Activated CD8-positive, alpha-beta memory T cell treated with anti-CD3 and anti-CD28 coated beads, Interleukin-2, amount 50 U/mL, for 48 hours (primary cell): ENCODE results near the gene CFHR1.
"Not testable (repeated sequence)": the region's sequence is repeated elsewhere in the genome, so short reads cannot be mapped to it uniquely, and the experiment has no call there.

ENCODE experiments used
- DNase-seq: peaks from one replicate; pipeline ENCODE4 v3.0.0-alpha.2; 2020

CFHR1 gene

GRCh38 chr1:196819531-196819930 lies at the start of gene CFHR1:
CFHR1 (plus strand) TSS chr1:196819731; CDS start chr1:196819845, 114 bp downstream.
- not testable (repeated sequence) for DNase-seq

DNA sequence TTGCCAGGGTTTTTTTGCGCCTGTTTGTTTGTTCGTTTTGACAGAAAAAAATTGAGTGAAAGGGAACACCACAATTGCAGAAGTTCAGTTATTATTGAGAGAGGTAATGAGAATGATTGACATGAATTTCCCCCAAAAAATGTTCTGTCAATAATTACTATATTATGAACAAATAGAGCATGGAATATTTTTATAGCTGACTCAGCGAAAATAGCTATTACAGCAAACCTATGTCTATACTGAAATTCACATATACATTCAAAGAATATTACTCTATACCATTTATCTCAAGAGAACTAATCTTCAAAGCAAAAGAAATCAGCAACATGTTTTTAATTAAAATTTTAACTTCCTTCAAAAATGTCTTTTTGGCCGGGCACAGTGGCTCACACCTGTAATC lies 49.7 kb upstream of the CFHR1 start:
- not testable (repeated sequence) for DNase-seq

DNA sequence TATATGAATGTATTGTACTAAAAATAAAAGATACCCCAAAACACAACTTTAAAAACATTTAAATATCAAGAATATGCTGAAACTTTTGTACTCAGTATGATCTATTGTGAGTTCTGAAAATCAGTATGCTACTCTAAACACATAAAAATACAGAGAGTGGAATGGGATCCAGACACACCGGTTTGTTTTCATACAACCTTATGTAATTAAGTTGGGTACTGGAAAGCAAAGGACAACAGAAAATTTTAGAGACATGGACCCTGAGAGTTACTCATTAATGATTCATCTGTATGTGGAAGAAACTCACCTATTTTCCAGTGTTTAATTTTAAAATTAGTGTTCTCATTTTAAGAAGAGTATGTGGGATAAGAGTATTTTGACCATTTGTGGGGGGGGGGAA lies 45.8 kb upstream of the CFHR1 start:
- no peak for DNase-seq

DNA sequence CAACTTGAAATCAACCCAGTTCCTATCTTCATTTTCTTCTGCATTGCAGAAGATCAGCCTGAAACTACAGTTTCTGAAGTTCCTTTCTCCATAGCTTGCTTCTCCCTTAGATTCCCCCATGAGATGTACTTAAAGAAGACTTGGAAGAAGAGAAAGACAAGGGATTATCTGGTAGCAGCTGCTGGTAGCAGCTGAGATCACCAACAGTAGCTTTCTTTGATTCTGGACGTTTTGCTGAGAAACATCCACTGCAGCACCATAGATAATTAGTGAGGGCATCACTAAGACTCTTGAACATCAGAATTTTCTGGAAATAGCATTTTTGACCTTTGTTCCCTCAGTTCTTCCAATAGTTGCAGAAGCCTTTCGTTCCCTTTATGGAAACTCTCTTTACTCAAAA lies 45.4 kb upstream of the CFHR1 start:
- DNase-seq: no peak

DNA sequence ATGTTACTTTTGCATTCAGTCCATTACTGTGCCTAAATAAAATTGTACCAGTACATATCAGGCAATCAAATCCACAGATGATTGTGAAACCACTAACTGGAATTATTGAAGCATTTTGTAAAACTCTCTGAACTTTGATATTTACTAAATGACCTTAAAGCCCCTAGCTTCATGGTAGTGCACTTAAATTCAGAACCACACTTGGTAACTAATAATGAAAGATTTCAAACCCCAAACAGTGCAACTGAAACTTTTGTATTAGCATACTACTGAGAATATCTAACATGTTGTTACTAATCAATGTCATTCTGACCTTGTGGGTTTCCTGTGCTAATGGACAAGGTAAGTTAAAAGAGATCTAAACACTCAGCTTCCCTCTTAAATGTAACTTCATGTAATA lies 44.9 kb upstream of the CFHR1 start, which contains the start of gene CFHR3:
CFHR3 (plus strand) TSS at position 238 of the 400 bp plus-strand sequence; CDS start at position 285, 47 bp downstream.
- DNase-seq: no peak

DNA sequence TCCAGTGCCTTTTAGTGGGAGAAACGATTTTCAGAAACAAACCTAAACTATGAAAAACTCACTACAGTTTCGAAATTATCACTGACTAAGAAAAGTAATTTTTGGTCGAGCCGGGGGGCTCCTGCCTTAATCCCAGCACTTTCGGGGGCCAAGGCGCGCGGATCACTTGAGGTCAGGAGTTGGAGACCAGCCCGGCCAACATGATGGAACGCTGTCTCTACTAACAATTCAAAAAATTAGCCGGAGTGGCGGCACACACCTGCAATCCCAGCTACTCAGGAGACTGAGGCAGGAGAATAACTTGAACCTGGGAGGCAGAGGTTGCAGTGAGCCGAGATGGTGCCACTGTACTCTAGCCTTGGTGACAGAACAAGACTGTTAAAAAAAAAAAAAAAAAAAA lies 41.9 kb upstream of the CFHR1 start:
- DNase-seq: no peak

DNA sequence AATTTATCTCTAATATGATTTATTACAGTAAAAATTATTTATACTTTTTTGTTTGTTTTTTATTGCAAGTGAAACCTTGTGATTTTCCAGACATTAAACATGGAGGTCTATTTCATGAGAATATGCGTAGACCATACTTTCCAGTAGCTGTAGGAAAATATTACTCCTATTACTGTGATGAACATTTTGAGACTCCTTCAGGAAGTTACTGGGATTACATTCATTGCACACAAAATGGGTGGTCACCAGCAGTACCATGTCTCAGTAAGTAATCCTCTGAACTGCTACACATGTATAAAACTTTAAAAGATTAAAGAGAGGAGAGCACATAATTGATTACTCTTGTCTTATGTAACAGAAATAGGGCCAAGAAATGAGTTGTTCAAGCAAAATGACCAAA lies 40.4 kb upstream of the CFHR1 start:
- DNase-seq: no peak

GRCh38 chr1:196791252-196791651 lies 28.3 kb upstream of the CFHR1 start:
- DNase-seq: not testable (repeated sequence)

DNA sequence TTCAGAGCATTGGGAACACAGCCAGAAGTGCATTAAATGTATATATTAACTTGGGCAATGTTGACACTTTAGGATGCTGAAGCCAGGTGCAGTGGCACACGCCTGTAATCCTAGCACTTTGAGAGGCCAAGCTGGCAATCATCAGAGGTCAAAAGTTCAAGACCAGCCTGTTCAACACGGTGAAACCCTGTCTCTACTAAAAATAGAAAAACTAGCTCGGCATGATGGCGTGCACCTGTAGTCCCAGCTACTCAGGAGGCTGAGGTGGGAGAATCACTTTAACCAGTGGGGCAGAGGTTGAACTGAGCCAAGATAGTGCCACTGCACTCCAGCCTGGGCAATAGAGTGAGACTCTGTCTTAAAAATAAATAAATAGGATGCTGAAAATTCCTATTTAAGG lies 25.4 kb upstream of the CFHR1 start:
- not testable (repeated sequence) for DNase-seq

DNA sequence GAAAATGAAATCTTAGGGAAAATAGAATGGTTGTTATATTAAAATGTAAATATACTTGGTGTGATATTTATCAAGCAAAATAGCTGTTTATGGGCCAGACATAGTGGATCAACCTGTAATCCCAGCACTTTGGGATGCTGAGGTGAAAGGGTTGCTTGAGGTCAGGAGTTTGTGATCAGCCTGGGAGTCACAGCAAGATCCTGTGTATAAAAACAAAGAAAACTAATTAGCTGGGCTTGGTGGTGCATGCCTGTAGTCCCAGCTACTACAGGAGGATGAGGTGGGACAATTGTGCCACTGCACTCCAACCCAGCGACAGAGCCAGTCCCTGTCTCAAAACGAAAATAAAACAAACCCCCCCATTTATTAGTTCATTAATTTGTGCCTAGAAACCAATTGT lies 21.6 kb upstream of the CFHR1 start:
- no peak for DNase-seq

DNA sequence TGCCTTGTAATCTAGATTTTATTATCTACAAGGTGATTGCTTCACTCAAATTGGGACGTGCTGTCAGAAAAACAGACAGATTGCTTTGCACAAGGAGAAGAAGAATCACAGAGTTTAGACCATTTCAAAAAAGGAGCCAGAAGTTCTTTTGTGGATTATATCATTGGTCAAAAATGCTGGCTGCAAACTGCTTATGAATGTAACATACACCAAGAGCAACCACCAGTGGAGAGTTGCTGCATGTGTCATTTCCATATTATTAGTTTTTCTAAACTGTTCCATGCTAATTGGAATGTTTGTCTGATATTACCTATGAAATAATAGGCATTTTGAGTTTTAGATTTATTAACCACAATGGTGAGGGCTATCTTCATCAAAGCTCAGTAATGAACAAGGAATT lies 17.6 kb upstream of the CFHR1 start:
- DNase-seq: not testable (repeated sequence)

DNA sequence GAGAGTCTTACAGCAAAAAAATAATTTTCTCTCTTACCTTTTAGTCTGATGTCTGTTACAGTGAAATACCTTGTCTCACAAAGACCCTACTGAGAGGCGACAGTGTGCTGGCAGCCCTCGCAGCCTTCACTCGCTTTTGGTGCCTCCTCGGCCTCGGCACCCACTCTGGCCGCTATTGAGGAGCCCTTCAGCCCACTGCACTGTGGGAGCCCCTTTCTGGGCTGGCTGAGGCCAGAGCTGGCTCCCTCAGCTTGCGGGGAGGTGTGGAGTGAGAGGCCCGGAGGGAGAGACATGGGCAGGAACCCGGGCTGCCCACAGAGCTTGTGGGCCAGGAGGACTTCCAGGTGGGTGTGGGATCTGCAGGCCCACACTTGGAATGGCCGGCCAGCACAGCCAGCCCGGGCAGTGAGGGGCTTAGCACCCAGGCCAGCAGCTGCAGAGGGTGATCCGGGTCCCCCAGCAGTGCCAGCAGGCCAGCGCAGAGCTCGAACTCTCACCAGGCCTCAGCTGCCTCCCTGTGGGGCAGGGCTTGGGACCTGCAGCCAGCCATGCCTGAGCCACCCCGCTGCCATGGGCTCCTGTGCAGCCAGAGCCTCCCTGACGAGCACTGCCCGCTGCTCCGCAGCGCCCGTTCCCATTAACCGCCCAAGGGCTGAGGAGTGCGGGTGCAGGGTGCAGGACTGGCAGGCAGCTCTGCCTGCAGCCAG lies 10.8 kb upstream of the CFHR1 start:
- no peak for DNase-seq

DNA sequence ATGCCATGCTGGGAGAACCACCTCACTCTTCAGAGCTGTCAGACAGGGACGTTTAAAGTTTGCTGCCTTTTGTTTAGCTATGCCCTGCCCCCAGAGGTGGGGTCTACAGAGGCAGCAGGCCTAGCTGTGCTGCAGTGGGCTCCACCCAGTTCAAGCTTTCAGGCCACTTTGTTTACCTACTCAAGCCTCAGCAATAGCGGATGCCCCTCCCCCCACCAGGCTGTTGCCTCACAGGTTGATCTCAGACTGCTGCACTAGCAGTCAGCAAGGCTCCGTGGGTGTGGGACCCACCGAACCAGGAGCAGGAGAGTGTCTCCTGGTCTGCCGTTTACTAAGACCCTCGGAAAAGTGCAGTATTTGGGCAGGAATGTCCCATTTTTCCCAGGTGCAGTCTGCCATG lies 2.1 kb upstream of the CFHR1 start:
- DNase-seq: not testable (repeated sequence)

DNA sequence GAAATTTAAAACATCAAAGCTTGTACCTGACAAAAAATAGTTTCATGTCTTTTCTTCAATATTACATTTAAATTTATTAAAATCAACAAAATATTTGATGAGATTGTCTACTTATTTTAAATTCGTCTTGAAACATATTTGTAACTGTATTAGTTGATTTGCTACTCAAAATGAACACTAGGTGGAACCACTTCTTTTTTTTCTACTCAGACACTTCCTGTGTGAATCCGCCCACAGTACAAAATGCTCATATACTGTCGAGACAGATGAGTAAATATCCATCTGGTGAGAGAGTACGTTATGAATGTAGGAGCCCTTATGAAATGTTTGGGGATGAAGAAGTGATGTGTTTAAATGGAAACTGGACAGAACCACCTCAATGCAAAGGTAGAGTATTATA lies 8.3 kb downstream of the CFHR1 start:
- DNase-seq: not testable (repeated sequence)

DNA sequence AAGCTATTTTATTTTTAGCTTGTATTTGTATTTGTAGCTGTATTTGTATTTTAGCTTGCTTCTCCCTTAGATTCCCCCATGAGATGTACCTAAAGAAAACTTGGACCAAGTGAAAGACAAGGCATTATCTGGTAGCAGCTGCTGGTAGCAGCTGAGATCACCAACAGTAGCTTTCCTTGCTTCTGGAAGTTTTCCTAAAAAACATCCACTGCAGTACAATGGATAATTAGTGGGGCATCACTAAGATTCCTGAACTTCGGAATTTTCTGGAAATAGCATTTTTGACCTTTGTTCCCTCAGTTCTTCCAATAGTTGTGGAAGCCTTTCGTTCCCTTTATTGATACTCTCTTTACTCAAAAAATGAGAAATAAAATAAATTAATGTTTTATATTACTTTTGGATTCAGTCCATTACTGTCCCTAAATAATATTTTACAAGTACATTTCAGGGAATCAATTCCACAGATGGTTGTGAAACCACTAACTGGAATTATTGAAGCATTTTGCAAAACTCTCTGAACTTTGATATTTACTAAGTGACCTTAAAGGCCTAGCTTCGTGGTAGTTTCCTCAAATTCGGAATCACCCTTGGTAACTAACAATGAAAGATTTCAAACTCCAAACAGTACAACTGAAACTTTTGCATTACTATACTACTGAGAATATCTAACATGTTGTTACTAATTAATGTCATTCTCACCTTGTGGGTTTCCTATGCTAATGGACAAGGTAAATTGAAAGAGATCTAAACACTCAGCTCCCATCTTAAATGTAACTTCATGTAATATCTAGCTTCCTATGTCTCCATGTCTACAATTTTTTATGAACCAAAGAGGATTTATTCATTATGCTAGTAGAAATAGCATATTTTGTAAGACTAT lies 30.3 kb downstream of the CFHR1 start:
- DNase-seq: not testable (repeated sequence)

DNA sequence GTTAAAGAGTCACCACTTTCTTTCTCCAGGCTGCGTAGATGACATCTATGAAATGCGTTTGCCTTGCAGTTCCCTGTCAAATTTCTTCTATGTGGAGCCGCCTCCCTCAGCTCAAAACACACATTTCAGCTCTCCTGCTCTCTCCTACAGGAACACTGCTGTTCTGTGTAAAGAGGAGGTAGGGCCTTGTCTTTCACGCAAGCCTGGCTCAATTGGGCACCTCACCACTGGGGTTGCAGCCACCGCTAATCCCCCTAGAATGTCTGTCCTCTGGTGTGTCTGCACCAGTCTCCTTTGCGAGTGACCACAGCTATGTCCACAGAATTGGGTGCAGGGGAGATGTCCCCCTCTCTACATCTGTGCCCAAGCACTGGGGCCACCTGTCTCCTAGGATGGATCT lies 36.5 kb downstream of the CFHR1 start:
- no peak for DNase-seq

DNA sequence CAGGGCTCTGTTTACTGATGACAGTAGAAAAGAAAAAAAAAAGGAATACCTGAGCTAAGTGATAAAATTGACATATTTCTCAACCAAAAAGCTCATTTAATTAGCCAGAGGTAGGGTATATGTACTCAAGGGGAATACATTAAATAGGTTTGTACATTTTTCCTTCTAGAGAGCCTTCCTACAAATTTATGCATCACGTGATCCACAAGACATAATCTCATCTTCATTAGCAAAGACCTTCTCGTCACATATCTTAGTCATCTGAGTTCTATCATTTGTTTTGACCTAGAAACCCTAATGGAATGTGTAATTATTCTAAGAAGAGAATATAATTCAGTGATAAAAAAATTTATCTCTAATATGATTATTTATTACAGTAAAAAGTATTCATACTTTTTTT lies 37.7 kb downstream of the CFHR1 start:
- no peak for DNase-seq

- no peak for DNase-seq
These were observed 39.3 kb downstream of the CFHR1 start for GRCh38 chr1:196858811-196859210.

DNA sequence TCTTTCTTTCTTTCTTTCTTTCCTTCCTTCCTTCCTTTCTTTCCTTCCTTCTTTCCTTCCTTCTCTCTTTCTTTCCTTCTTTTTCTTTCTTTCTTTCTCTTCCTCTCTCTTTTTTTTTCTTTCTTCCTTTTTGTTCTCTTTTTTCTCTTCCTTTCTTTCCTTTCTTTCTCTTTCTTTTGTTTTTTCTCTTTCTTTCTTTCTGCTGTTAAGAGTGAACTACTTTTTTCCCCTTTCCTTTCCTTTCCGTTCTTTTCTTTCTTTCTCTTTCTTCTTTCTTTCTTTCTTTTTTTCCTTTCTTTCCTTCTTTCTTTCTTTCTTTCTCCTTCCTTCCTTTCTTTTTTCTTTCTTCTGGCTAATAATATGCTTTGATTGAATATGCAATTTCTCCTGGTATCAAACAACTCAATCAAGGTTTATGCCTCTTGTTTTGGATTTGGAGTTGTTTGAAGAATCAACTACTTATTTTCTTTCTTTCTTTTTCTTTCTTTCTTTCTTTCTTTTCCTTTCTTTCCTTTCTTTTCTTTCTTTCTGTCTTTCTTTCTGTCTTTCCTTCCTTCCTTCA lies 40.9 kb downstream of the CFHR1 start:
- DNase-seq: no peak

DNA sequence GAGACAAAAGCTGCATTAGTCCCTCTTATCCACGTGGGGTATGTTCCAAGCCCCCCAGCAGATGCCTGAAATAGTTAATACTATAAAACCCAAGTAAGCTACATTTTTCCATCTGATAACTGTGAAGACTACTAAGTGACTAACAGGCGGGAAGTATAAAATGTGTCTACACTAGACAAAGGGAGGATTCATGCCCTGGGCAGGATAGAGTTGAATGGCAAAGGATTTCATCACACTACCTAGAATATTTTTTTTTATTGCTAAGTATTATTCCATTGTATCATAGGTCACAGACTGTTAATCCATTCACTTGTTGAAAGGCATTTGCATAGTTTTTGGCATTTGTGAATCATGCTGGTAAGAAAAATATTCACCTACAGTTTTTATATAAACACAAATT lies 41.9 kb downstream of the CFHR1 start:
- no peak for DNase-seq

DNA sequence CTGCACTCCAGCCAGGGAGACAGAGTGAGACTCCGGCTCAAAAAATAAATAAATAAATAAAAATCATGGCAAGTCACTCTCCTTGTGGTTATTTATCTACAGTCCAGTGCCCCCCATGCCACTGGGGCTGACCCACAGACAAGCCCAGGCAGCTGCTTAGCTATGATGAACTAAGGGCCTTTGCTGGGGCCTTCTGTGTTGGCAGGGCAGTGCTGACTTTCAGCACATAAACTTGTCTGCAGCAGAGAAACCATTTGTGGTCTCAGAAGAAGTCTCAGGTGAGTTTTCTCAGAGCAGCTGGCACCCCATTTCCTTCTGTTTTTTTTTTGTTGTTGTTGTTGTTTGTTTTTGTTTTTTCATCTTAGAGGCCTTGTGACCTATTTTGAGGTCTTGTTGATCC lies 47.4 kb downstream of the CFHR1 start:
- DNase-seq: no peak

DNA sequence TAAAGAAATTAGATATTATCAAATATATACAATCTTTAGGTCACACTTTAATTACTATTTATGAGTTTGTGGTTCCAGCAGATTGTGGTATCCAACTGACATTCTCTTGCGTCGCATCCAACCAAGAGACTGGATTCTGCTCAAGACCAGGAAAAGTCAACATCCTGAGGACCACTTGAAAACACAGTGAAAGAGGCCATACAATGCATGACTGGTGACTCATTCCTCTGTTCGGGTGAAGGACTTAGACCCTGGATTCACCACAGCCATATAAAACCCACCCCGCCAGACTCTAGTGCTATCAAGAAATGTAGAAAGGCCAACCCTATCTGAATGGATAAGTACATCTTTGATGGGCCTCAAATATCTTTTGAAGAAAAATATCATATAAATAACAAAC lies 53.9 kb downstream of the CFHR1 start:
- no peak for DNase-seq

DNA sequence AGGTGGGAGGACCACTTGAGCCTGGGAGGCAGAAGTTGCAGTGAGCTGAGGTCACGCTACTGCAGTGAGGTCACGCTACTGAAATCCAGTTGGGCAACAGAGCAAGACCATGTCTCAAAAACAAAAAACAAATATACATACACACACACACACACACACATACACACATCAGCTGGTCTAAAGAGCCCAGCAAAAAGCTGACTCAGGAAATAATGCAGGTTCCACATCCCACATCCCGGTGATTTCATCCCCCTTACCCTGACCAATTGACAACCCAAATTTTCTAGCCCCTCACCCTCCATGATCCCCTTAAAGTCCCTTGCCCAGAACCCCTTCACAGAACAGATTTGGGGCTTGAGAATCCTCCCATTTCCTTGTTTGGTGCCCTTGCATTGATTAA lies 56.4 kb downstream of the CFHR1 start:
- DNase-seq: no peak

DNA sequence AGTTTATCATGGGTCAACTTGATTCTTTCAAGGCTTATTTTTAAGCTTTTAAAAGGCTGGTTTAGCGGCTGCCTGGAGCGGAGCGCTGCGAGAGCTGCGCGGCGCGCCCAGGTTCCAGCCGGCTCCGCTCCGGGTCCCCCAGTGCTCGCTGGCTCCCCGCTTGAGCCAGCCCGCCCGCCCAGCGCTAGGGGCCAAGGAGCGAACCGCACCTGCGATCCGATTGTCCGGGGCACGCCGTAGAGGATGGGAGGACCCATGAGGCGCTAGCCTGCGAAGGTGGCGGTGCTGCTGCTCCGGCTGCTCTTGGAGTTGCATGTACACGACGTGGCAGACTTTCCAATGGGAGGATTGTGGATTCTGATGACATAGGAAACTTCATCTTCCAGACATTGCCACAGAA lies 58.4 kb downstream of the CFHR1 start:
- no peak for DNase-seq
